ENCODE results near the gene ZNF407. TPM values are rescaled to one million over a fixed set of nuclear protein-coding genes. Genes with fewer than 3 reads are reported as not detected.

Gene ZNF407
- total RNA-seq, 1 donor from 2014 or later, result 8.7 TPM

GRCh38 chr18:74631212-74631611, 33.5 kb downstream of the ZNF407 start:
- Histone ChIP-seq H3K27me3 (no peaks in the 10 kb centered on the region), H3K4me3 (no peak overlapping the region), H3K4me1 (no peaks in the 10 kb centered on the region), H3K9me3 (no peaks in the 10 kb centered on the region), H3K36me3 (peaks cover 9 to 37% of the 10 kb centered on the region in 2 donors), H3K27ac (no peak overlapping the region)
- intact Hi-C loops (cut with DNase I), result no loop called here
- DNase-seq (ENCODE audit: low spot score in 2 of 2), result no peak
- no peak for TF ChIP-seq CTCF (IDR thresholded peaks at IDR 0.05)

DNA sequence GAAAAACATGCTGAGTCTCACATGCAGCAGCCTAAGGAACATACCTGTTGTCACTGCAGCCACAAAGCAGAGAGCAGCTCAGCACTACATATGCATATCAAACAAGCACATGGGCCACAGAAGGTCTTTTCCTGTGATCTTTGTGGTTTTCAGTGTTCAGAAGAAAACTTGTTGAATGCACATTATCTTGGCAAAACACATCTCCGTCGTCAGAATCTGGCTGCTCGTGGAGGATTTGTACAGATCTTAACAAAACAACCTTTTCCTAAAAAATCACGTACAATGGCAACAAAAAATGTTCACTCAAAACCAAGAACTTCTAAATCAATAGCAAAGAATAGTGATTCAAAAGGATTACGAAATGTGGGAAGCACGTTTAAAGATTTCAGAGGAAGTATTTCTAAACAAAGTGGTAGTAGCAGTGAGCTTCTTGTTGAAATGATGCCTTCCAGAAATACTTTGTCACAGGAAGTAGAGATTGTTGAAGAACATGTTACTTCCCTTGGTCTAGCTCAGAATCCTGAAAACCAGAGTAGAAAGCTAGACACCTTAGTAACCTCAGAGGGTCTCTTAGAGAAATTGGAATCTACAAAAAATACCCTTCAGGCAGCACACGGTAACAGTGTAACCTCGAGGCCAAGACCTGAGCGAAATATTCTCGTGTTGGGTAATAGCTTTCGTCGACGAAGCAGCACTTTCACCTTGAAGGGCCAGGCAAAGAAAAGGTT, 34.1 kb downstream of the ZNF407 start:
- TF ChIP-seq CTCF (IDR thresholded peaks at IDR 0.05), result no peak
- intact Hi-C loops (cut with DNase I), result no loop called here
- H3K36me3 ChIP-seq, result peaks cover 9 to 37% of the 10 kb centered on the region in 2 donors
- H3K4me3 ChIP-seq, result no peak overlapping the region
- no peak for DNase-seq (ENCODE audit: low spot score in 2 of 2)
- H3K9me3 ChIP-seq, result no peaks in the 10 kb centered on the region
- no peaks in the 10 kb centered on the region for H3K4me1 ChIP-seq
- H3K27me3 ChIP-seq, result no peaks in the 10 kb centered on the region
- H3K27ac ChIP-seq, result no peak overlapping the region

DNA sequence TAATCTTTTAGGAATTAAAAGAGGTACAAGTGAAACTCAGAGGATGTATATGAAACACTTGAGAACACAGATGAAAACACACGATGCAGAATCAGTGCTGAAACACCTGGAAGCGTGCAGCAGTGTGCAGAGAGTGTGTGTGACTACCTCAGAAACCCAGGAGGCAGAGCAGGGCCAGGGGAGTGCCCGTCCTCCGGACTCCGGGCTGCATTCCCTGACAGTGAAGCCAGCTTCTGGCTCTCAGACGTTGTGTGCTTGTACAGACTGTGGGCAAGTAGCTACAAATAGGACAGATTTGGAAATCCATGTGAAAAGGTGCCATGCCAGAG, 34.6 kb downstream of the ZNF407 start:
- Histone ChIP-seq H3K4me1 (no peaks in the 10 kb centered on the region), H3K27me3 (no peaks in the 10 kb centered on the region), H3K36me3 (peaks cover 9 to 37% of the 10 kb centered on the region in 2 donors), H3K27ac (no peak overlapping the region), H3K4me3 (no peak overlapping the region), H3K9me3 (no peaks in the 10 kb centered on the region)
- intact Hi-C loops (cut with DNase I), result no loop called here
- TF ChIP-seq CTCF (IDR thresholded peaks at IDR 0.05), result no peak
- no peak for DNase-seq (ENCODE audit: low spot score in 2 of 2)

GRCh38 chr18:74632856-74633255, 35.2 kb downstream of the ZNF407 start:
- no peak overlapping the region for H3K4me3 ChIP-seq
- H3K9me3 ChIP-seq, result no peaks in the 10 kb centered on the region
- TF ChIP-seq CTCF (IDR thresholded peaks at IDR 0.05), result no peak
- no peaks in the 10 kb centered on the region for H3K27me3 ChIP-seq
- no peak overlapping the region for H3K27ac ChIP-seq
- peaks cover 9 to 37% of the 10 kb centered on the region in 2 donors for H3K36me3 ChIP-seq
- no peaks in the 10 kb centered on the region for H3K4me1 ChIP-seq
- DNase-seq (ENCODE audit: low spot score in 2 of 2), result no peak
- intact Hi-C loops (cut with DNase I), result no loop called here

GRCh38 chr18:74633652-74634352, 36.1 kb downstream of the ZNF407 start:
- no peak for TF ChIP-seq CTCF (IDR thresholded peaks at IDR 0.05)
- Histone ChIP-seq H3K36me3 (peaks cover 9 to 37% of the 10 kb centered on the region in 2 donors), H3K9me3 (no peaks in the 10 kb centered on the region), H3K27ac (no peak overlapping the region), H3K4me1 (no peaks in the 10 kb centered on the region), H3K27me3 (no peaks in the 10 kb centered on the region), H3K4me3 (no peak overlapping the region)
- no peak for DNase-seq (ENCODE audit: low spot score in 2 of 2)
- intact Hi-C loops (cut with DNase I), result no loop called here

Data from ascending aorta (tissue), 2 donors.